A549 treated with ZK216348 at 1 μM for 4 hours (cell line): Measurements from ENCODE around the gene ARL4C. TPM values are rescaled to one million over a fixed set of nuclear protein-coding genes. Genes with fewer than 3 reads are reported as not detected.

Source experiments
- total RNA-seq: library from RNA; stranded (reverse); fragments of 200-300 nt; extraction: Qiagen RNA extraction; gene quantifications from 5 replicates; pipeline ENCODE4 v1.2.3, GENCODE V29; 2022; ENCODE audit warnings: low read depth

ARL4C gene, protein sequence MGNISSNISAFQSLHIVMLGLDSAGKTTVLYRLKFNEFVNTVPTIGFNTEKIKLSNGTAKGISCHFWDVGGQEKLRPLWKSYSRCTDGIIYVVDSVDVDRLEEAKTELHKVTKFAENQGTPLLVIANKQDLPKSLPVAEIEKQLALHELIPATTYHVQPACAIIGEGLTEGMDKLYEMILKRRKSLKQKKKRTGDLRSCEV
- total RNA-seq: 56.4 to 77.3 TPM (median 69.2 TPM) in 5 replicates

DNA sequence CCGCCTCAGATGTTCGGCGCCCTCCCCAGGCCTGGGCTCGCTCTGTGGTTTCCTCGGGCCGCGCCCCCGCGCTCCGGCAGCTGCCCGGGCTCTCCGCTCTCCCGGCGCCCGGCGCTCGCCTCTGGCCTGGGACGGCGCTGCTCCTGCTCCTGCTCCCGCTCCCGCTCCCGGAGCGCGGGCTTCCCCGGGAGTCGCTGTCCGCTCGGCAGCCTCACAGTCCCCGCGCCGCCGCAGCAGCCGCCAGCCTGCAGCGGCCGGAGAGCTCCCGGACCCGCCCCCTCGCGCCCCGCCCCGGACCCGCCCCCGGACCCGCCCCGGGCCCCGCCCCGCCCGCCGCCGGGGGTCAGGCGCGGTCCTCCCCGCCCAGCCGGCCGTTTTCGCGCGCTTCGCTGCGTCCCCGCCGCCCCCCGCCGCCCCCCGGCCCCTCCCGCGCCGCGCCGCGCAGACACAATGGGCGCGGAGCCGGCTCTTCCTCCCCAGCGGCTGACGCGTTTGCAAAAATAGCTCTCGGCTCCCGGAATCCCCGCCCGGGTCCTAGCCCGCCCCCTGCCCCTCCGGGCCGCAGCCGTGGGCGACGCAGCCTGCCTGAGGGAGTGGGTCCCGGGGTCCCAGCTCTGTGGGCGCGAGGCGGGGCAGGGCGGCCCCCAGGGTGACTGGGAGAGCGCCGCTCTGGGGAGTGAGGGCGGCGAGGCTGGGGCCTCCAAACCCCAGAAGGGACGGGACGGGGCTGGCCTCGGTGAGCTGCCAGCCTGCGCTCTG, at the start of gene ARL4C:
Gene ARL4C (minus strand): TSS at position 247 of the 759 bp plus-strand sequence. CDS start 495 bp downstream, outside the sequence.

